ENCODE measurements around the gene SOX9. TPM values are rescaled to one million over a fixed set of nuclear protein-coding genes. Genes with fewer than 3 reads are reported as not detected.

The SOX9 gene
- total and polyA plus RNA-seq, 2 experiments from 2014 or later = 16.6 to 18.5 TPM

GRCh38 chr17:72117535-72118334 is 3.1 kb upstream of the SOX9 start:
- in situ Hi-C loops (cut with MboI) = loop anchor here (10.0 to 25.0 kb wide), 3 partner anchors 653 to 1355 kb away; no protein-coding TSS in a partner anchor

GRCh38 chr17:72118335-72119076 is 2.3 kb upstream of the SOX9 start:
- H3K79me2 ChIP-seq (ENCODE audit: insufficient read depth) = peaks cover 23% of the 10 kb centered on the region
- H3K4me1 ChIP-seq (ENCODE audit: insufficient read depth) = peaks cover 8% of the 10 kb centered on the region
- peak overlapping the region; percentile 77 for H2AFZ ChIP-seq
- no peak for TF ChIP-seq EZH2 (IDR thresholded peaks at IDR 0.05; ENCODE audit: insufficient read depth, poor library complexity, severe bottlenecking)
- TF ChIP-seq EZH2phosphoT487 (IDR thresholded peaks at IDR 0.05; ENCODE audit: insufficient read depth, low read depth) = no peak
- 2 to 4% methylated on average over 24 of the region's 24 CpGs for WGBS, 2 experiments (ENCODE audit: low coverage in 1 of 2, low lambda C conversion rate in 2 of 2, missing lambda C conversion rate in 2 of 2)
- H3F3A ChIP-seq (ENCODE audit: insufficient read depth) = 0 out of 2 replicates have a peak, but pooled peaks cover 4% of the 10 kb centered on the region
- H3K27ac ChIP-seq = no peak overlapping the region
- peak; percentile 85 for DNase-seq
- H3K4me3 ChIP-seq = peak overlapping the region; percentile 71
- no peaks in the 10 kb centered on the region for H3K9me2 ChIP-seq (ENCODE audit: insufficient read depth)
- H3K4me2 ChIP-seq (ENCODE audit: unreplicated experiment) = peak overlapping the region; percentile 95
- in situ Hi-C loops (cut with MboI) = loop anchor here (10.0 to 25.0 kb wide), 3 partner anchors 654 to 1356 kb away; no protein-coding TSS in a partner anchor
- no peaks in the 10 kb centered on the region for H4K20me1 ChIP-seq (ENCODE audit: insufficient read depth)
- no peaks in the 10 kb centered on the region for H3K36me3 ChIP-seq (ENCODE audit: low read depth)
- H3K9me3 ChIP-seq (ENCODE audit: low read depth) = no peaks in the 10 kb centered on the region
- peak overlapping the region; percentile 37; the same call in 1 of the 2 replicates for H3K9ac ChIP-seq
- no peaks in the 10 kb centered on the region for H3K27me3 ChIP-seq (replicated peaks; ENCODE audit: insufficient read depth)

More at GRCh38 chr17:72117535-72118334, 3.1 kb upstream of the SOX9 start:
- TF ChIP-seq EZH2 (IDR thresholded peaks at IDR 0.05; ENCODE audit: insufficient read depth, poor library complexity, severe bottlenecking) (peak; percentile 43), EZH2phosphoT487 (IDR thresholded peaks at IDR 0.05; ENCODE audit: insufficient read depth, low read depth) (no peak)
- peaks cover 16% of the 10 kb centered on the region for H3K79me2 ChIP-seq (ENCODE audit: insufficient read depth)
- 8 to 9% methylated on average over 50 of the region's 51 CpGs for WGBS, 2 experiments (ENCODE audit: low coverage in 1 of 2, low lambda C conversion rate in 2 of 2, missing lambda C conversion rate in 2 of 2)
- no peaks in the 10 kb centered on the region for H3K9me3 ChIP-seq (ENCODE audit: low read depth)
- peak; percentile 58 for DNase-seq
- H3K36me3 ChIP-seq (ENCODE audit: low read depth) = no peaks in the 10 kb centered on the region
- 0 out of 2 replicates have a peak, but pooled peaks cover 4% of the 10 kb centered on the region for H3F3A ChIP-seq (ENCODE audit: insufficient read depth)
- peak overlapping the region; percentile 77 for H2AFZ ChIP-seq
- peak overlapping the region; percentile 37; the same call in 1 of the 2 replicates for H3K9ac ChIP-seq
- H3K27me3 ChIP-seq (replicated peaks; ENCODE audit: insufficient read depth) = no peaks in the 10 kb centered on the region
- H4K20me1 ChIP-seq (ENCODE audit: insufficient read depth) = no peaks in the 10 kb centered on the region
- H3K4me1 ChIP-seq (ENCODE audit: insufficient read depth) = peaks cover 11% of the 10 kb centered on the region
- H3K4me3 ChIP-seq = peak overlapping the region; percentile 71
- H3K9me2 ChIP-seq (ENCODE audit: insufficient read depth) = no peaks in the 10 kb centered on the region
- H3K4me2 ChIP-seq (ENCODE audit: unreplicated experiment) = peak overlapping the region; percentile 95
- no peak overlapping the region for H3K27ac ChIP-seq

- TF ChIP-seq EZH2 (IDR thresholded peaks at IDR 0.05; ENCODE audit: insufficient read depth, poor library complexity, severe bottlenecking) = no peak
- TF ChIP-seq EZH2phosphoT487 (IDR thresholded peaks at IDR 0.05; ENCODE audit: insufficient read depth, low read depth) = no peak
- peaks cover 6% of the 10 kb centered on the region for H3F3A ChIP-seq (ENCODE audit: insufficient read depth)
- H3K4me2 ChIP-seq (ENCODE audit: unreplicated experiment) = peak overlapping the region; percentile 79
- H3K27me3 ChIP-seq (replicated peaks; ENCODE audit: insufficient read depth) = no peaks in the 10 kb centered on the region
- H3K9me3 ChIP-seq (ENCODE audit: low read depth) = no peaks in the 10 kb centered on the region
- no peaks in the 10 kb centered on the region for H4K20me1 ChIP-seq (ENCODE audit: insufficient read depth)
- peak overlapping the region; percentile 87 for H2AFZ ChIP-seq
- 66 to 67% methylated on average over 21 to 22 of the region's 22 CpGs for WGBS, 2 experiments (ENCODE audit: low coverage in 1 of 2, low lambda C conversion rate in 2 of 2, missing lambda C conversion rate in 2 of 2)
- peaks cover 3% of the 10 kb centered on the region for H3K36me3 ChIP-seq (ENCODE audit: low read depth)
- H3K4me3 ChIP-seq = peak overlapping the region; percentile 94; the same call in 1 of the 2 replicates
- peaks cover 28% of the 10 kb centered on the region for H3K79me2 ChIP-seq (ENCODE audit: insufficient read depth)
- H3K9me2 ChIP-seq (ENCODE audit: insufficient read depth) = no peaks in the 10 kb centered on the region
- H3K4me1 ChIP-seq (ENCODE audit: insufficient read depth) = peaks cover 5% of the 10 kb centered on the region
- in situ Hi-C loops (cut with MboI) = loop anchor here (10.0 to 25.0 kb wide), 3 partner anchors 654 to 1357 kb away; no protein-coding TSS in a partner anchor
- DNase-seq = no peak
- H3K27ac ChIP-seq = no peak overlapping the region
- no peak overlapping the region; the same call in 1 of the 2 replicates for H3K9ac ChIP-seq
Observed at GRCh38 chr17:72119077-72119872, 1.5 kb upstream of the SOX9 start.
